Prostate gland (tissue), 2 donors: Measurements from ENCODE around the gene CYTH2.

Experiments
- CTCF ChIP-seq, 4 experiments: fragments of 200-600 bp in 2 of 4; fragments of 450-650 bp in 2 of 4; sonication (generic) in 2 of 4; IDR thresholded peaks; 1 replicate in 3 of 4; 2 replicates in 1 of 4; pipeline ENCODE4 v1.5.1; 2016 to 2019; ENCODE audit warnings: antibody characterized with exemption in 4 of 4, mild to moderate bottlenecking in 2 of 4, moderate library complexity in 2 of 4
- POLR2A ChIP-seq: fragments of 450-650 bp; IDR thresholded peaks from one replicate; pipeline ENCODE4 v1.6.1; 2016; ENCODE audit warnings: antibody characterized with exemption, mild to moderate bottlenecking
- POLR2AphosphoS5 ChIP-seq: sonication (generic); formaldehyde crosslinking; IDR thresholded peaks from one replicate; pipeline ENCODE4 v1.6.1; 2017; ENCODE audit warnings: antibody characterized with exemption

- TF ChIP-seq POLR2A (no peak), POLR2AphosphoS5 (no peak), CTCF (IDR thresholded peaks at IDR 0.05) (no peak)
Observed at GRCh38 chr19:48458016-48458415, 11.2 kb upstream of the CYTH2 start.
